GM23338 (cell line): ENCODE data around the gene AOPEP. TPM values are rescaled to one million over a fixed set of nuclear protein-coding genes. Genes with fewer than 3 reads are reported as not detected.

ENCODE experiments used
- ATAC-seq: fragments of 200-7000 bp; cut with Tn5 transposase; 3 replicates; pipeline ENCODE4 v1.9.1; 2020
- DNase-seq: peaks from one replicate; pipeline ENCODE4 v3.0.0-alpha.2; 2015; ENCODE audit warnings: low spot score
- H2AFZ ChIP-seq: fragments of 200-600 bp; sonication (generic); 2 replicates; pipeline ENCODE4 v1.8.0; 2016; ENCODE audit warnings: antibody characterized with exemption, mild to moderate bottlenecking, moderate library complexity
- H3F3A ChIP-seq: fragments of 200-600 bp; sonication (generic); replicated peaks from 2 replicates; pipeline ENCODE4 v1.8.0; 2017; ENCODE audit warnings: antibody characterized with exemption, mixed run types, low read depth
- H3K27ac ChIP-seq: fragments of 200-600 bp; sonication (generic); 2 replicates; pipeline ENCODE4 v1.6.1; 2016; ENCODE audit warnings: low read depth
- H3K27me3 ChIP-seq: fragments of 200-600 bp; sonication (generic); 2 replicates; pipeline ENCODE4 v1.8.0; 2016; ENCODE audit warnings: mild to moderate bottlenecking, mixed run types, moderate library complexity; ENCODE audit not compliant: insufficient read depth
- H3K36me3 ChIP-seq: fragments of 200-600 bp; sonication (generic); 2 replicates; pipeline ENCODE4 v1.8.0; 2016; ENCODE audit warnings: mild to moderate bottlenecking; ENCODE audit not compliant: insufficient read depth
- H3K4me1 ChIP-seq: fragments of 200-600 bp; sonication (generic); 2 replicates; pipeline ENCODE4 v1.8.0; 2016; ENCODE audit warnings: mild to moderate bottlenecking, moderate library complexity; ENCODE audit not compliant: insufficient read depth
- H3K4me2 ChIP-seq: fragments of 200-600 bp; sonication (generic); 2 replicates; pipeline ENCODE4 v1.7.1; 2017; ENCODE audit warnings: mixed run types
- H3K4me3 ChIP-seq: fragments of 200-600 bp; sonication (generic); 2 replicates; pipeline ENCODE4 v1.6.1; 2016; ENCODE audit warnings: mixed run types
- H3K79me2 ChIP-seq: fragments of 200-600 bp; sonication (generic); replicated peaks from 2 replicates; pipeline ENCODE4 v1.8.0; 2017; ENCODE audit warnings: mild to moderate bottlenecking; ENCODE audit not compliant: insufficient read depth
- H3K9me2 ChIP-seq: fragments of 200-600 bp; sonication (generic); 2 replicates; pipeline ENCODE4 v1.8.0; 2017; ENCODE audit not compliant: insufficient read depth
- H4K20me1 ChIP-seq: fragments of 200-600 bp; sonication (generic); replicated peaks from 2 replicates; pipeline ENCODE4 v1.8.0; 2017; ENCODE audit warnings: mild to moderate bottlenecking; ENCODE audit not compliant: insufficient read depth
- H3K27ac Mint-ChIP-seq: 2 replicates; pipeline ENCODE4 v1.8.0; 2020; ENCODE audit warnings: inconsistent platforms, mild to moderate bottlenecking, moderate library complexity, mixed read lengths
- H3K27me3 Mint-ChIP-seq: 3 replicates; pipeline ENCODE4 v1.8.0; 2022; ENCODE audit warnings: low read depth, mild to moderate bottlenecking, moderate library complexity, mixed read lengths, inconsistent platforms; ENCODE audit not compliant: insufficient read depth, poor library complexity
- H3K36me3 Mint-ChIP-seq: 3 replicates; pipeline ENCODE4 v1.8.0; 2021; ENCODE audit warnings: low read depth, mild to moderate bottlenecking, inconsistent platforms, moderate library complexity, mixed read lengths
- H3K4me1 Mint-ChIP-seq: 3 replicates; pipeline ENCODE4 v1.8.0; 2020; ENCODE audit warnings: mild to moderate bottlenecking, inconsistent platforms, mixed read lengths
- H3K4me3 Mint-ChIP-seq: 3 replicates; pipeline ENCODE4 v1.8.0; 2021; ENCODE audit warnings: moderate library complexity, mild to moderate bottlenecking, inconsistent platforms, mixed read lengths
- H3K9me3 Mint-ChIP-seq: 3 replicates; pipeline ENCODE4 v1.8.0; 2020; ENCODE audit warnings: moderate library complexity, mild to moderate bottlenecking, inconsistent platforms, mixed read lengths
- EZH2 ChIP-seq: fragments of 200-600 bp; sonication (generic); IDR thresholded peaks from one replicate; pipeline ENCODE4 v1.8.0; 2017; ENCODE audit warnings: antibody characterized with exemption, mild to moderate bottlenecking, low read depth; ENCODE audit not compliant: unreplicated experiment
- NANOG ChIP-seq: IDR thresholded peaks from 2 replicates; pipeline ENCODE4 v1.6.1; 2016; ENCODE audit warnings: antibody characterized with exemption, borderline replicate concordance
- POLR2AphosphoS5 ChIP-seq: IDR thresholded peaks from 2 replicates; pipeline ENCODE4 v1.6.1; 2016; ENCODE audit warnings: antibody characterized with exemption, low read depth
- REST ChIP-seq: IDR thresholded peaks from one replicate; pipeline ENCODE4 v1.6.1; 2018; ENCODE audit warnings: antibody characterized with exemption; ENCODE audit not compliant: unreplicated experiment
- polyA plus RNA-seq: library from polyadenylated mRNA; unstranded; fragments of >200 nt; fragmentation: Nextera tagmentation; extraction: Ambion mirVana; gene quantifications from 2 replicates; pipeline ENCODE4 v1.2.1, GENCODE V29; 2016
- total RNA-seq: library from RNA; depleted of rRNA; stranded (reverse); fragments of >200 nt; shearing (Covaris generic); gene quantifications from 2 replicates; pipeline ENCODE4 v1.2.3, GENCODE V29; 2014
- TF ChIP-seq, protein P1 (sequence below), 2 experiments: fragments of 200-600 bp in 1 of 2; sonication (generic) in 1 of 2; conservative IDR thresholded peaks; 2 replicates each; pipeline versions ENCODE4 v1.5.1 to v1.6.1; 2016 to 2017; ENCODE audit warnings: antibody characterized with exemption in 2 of 2, low read depth in 2 of 2, mild to moderate bottlenecking in 2 of 2, moderate library complexity in 1 of 2
- TF ChIP-seq, protein P2 (sequence below): IDR thresholded peaks from 2 replicates; pipeline ENCODE4 v1.6.1; 2016; ENCODE audit warnings: antibody characterized with exemption

AOPEP gene
- total and polyA plus RNA-seq, 2 experiments from 2014 or later = 7.0 to 16.5 TPM

GRCh38 chr9:95126739-95127138, 400.2 kb downstream of the AOPEP start:
- peaks cover 68% of the 10 kb centered on the region for H3K4me1 Mint-ChIP-seq
- peaks cover 4% of the 10 kb centered on the region for H3K27me3 Mint-ChIP-seq
- H3K36me3 Mint-ChIP-seq = no peaks in the 10 kb centered on the region
- ATAC-seq = no peak
- Histone ChIP-seq H4K20me1 (no peaks in the 10 kb centered on the region), H3F3A (no peaks in the 10 kb centered on the region), H3K4me1 (peaks cover 42% of the 10 kb centered on the region), H2AFZ (no peak overlapping the region), H3K27me3 (no peaks in the 10 kb centered on the region), H3K4me2 (no peak overlapping the region; the same call in 1 of the 2 replicates), H3K36me3 (no peaks in the 10 kb centered on the region), H3K27ac (no peak overlapping the region), H3K9me2 (no peaks in the 10 kb centered on the region), H3K4me3 (peak overlapping the region; percentile 46), H3K79me2 (no peaks in the 10 kb centered on the region)
- DNase-seq = no peak
- TF ChIP-seq REST (no peak), EZH2 (no peak), POLR2AphosphoS5 (no peak), NANOG (no peak)
- TF ChIP-seq, protein P1, sequence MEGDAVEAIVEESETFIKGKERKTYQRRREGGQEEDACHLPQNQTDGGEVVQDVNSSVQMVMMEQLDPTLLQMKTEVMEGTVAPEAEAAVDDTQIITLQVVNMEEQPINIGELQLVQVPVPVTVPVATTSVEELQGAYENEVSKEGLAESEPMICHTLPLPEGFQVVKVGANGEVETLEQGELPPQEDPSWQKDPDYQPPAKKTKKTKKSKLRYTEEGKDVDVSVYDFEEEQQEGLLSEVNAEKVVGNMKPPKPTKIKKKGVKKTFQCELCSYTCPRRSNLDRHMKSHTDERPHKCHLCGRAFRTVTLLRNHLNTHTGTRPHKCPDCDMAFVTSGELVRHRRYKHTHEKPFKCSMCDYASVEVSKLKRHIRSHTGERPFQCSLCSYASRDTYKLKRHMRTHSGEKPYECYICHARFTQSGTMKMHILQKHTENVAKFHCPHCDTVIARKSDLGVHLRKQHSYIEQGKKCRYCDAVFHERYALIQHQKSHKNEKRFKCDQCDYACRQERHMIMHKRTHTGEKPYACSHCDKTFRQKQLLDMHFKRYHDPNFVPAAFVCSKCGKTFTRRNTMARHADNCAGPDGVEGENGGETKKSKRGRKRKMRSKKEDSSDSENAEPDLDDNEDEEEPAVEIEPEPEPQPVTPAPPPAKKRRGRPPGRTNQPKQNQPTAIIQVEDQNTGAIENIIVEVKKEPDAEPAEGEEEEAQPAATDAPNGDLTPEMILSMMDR (conservative IDR thresholded peaks at IDR 0.05; ENCODE audit: low read depth in 2 of 2) = no peak
- TF ChIP-seq, protein P2, sequence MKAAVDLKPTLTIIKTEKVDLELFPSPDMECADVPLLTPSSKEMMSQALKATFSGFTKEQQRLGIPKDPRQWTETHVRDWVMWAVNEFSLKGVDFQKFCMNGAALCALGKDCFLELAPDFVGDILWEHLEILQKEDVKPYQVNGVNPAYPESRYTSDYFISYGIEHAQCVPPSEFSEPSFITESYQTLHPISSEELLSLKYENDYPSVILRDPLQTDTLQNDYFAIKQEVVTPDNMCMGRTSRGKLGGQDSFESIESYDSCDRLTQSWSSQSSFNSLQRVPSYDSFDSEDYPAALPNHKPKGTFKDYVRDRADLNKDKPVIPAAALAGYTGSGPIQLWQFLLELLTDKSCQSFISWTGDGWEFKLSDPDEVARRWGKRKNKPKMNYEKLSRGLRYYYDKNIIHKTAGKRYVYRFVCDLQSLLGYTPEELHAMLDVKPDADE = no peak
- H3K4me3 Mint-ChIP-seq = no peak overlapping the region
- H3K9me3 Mint-ChIP-seq = no peaks in the 10 kb centered on the region
- no peak overlapping the region for H3K27ac Mint-ChIP-seq

GRCh38 chr9:95127249-95128176, 401.0 kb downstream of the AOPEP start:
- peak overlapping the region; percentile 65 for H3K4me3 Mint-ChIP-seq
- Histone ChIP-seq H3K4me1 (peaks cover 42% of the 10 kb centered on the region), H3K9me2 (no peaks in the 10 kb centered on the region), H2AFZ (no peak overlapping the region), H3F3A (no peaks in the 10 kb centered on the region), H4K20me1 (no peaks in the 10 kb centered on the region), H3K4me2 (peak overlapping the region; percentile 72), H3K36me3 (no peaks in the 10 kb centered on the region), H3K27ac (no peak overlapping the region), H3K27me3 (no peaks in the 10 kb centered on the region), H3K79me2 (no peaks in the 10 kb centered on the region), H3K4me3 (peak overlapping the region; percentile 46)
- H3K9me3 Mint-ChIP-seq = no peaks in the 10 kb centered on the region
- TF ChIP-seq, protein P1 (conservative IDR thresholded peaks at IDR 0.05; ENCODE audit: low read depth in 2 of 2) = peak; percentile 90 to 97
- no peak for TF ChIP-seq POLR2AphosphoS5
- ATAC-seq (peak; percentile 78), DNase-seq (peak; percentile 92)
- H3K4me1 Mint-ChIP-seq = peaks cover 68% of the 10 kb centered on the region
- peaks cover 4% of the 10 kb centered on the region for H3K27me3 Mint-ChIP-seq
- H3K36me3 Mint-ChIP-seq = no peaks in the 10 kb centered on the region
- H3K27ac Mint-ChIP-seq = no peak overlapping the region
